HepG2 (cell line): ENCODE measurements around the gene SLC25A28. TPM values are rescaled to one million over a fixed set of nuclear protein-coding genes. Genes with fewer than 3 reads are reported as not detected.

Source experiments
- BORCS8-MEF2B ChIP-seq: sonication (generic); formaldehyde crosslinking; IDR thresholded peaks from 2 replicates; pipeline ENCODE4 v1.8.0; 2022; ENCODE audit warnings: mild to moderate bottlenecking, missing genetic modification reagents
- CERS6 ChIP-seq: sonication (generic); formaldehyde crosslinking; IDR thresholded peaks from 2 replicates; pipeline ENCODE4 v1.5.0; 2020; ENCODE audit warnings: missing genetic modification reagents
- CHD2 ChIP-seq: IDR thresholded peaks from 2 replicates; pipeline ENCODE4 v1.6.1; 2011; ENCODE audit warnings: low read depth, low read length, improper control_type of control experiment
- DMAP1 ChIP-seq: IDR thresholded peaks from 2 replicates; pipeline ENCODE4 v1.6.1; 2016
- HNRNPH1 ChIP-seq: fragments of 200-400 bp; formaldehyde crosslinking; optimal IDR thresholded peaks from 2 replicates; pipeline ENCODE3; 2017; ENCODE audit warnings: mild to moderate bottlenecking, low read depth, low read length
- PATZ1 ChIP-seq: sonication (generic); formaldehyde crosslinking; IDR thresholded peaks from 2 replicates; pipeline ENCODE4 v1.4.0; 2020; ENCODE audit warnings: missing genetic modification reagents
- PAX8 ChIP-seq: sonication (generic); formaldehyde crosslinking; IDR thresholded peaks from 2 replicates; pipeline ENCODE4 v1.8.0; 2022; ENCODE audit warnings: mild to moderate bottlenecking, missing genetic modification reagents, borderline replicate concordance
- REXO4 ChIP-seq: sonication (generic); formaldehyde crosslinking; IDR thresholded peaks from 2 replicates; pipeline ENCODE4 v1.8.0; 2022; ENCODE audit warnings: missing genetic modification reagents, mild to moderate bottlenecking, borderline replicate concordance
- SIX1 ChIP-seq: sonication (generic); formaldehyde crosslinking; IDR thresholded peaks from 2 replicates; pipeline ENCODE4 v1.4.0; 2020; ENCODE audit warnings: missing genetic modification reagents, borderline replicate concordance
- THAP8 ChIP-seq: sonication (generic); formaldehyde crosslinking; IDR thresholded peaks from 2 replicates; pipeline ENCODE4 v1.5.1; 2020; ENCODE audit warnings: missing genetic modification reagents, mild to moderate bottlenecking, borderline replicate concordance
- ZFP82 ChIP-seq: sonication (generic); formaldehyde crosslinking; IDR thresholded peaks from 2 replicates; pipeline ENCODE4 v1.5.1; 2020; ENCODE audit warnings: mild to moderate bottlenecking, missing genetic modification reagents, borderline replicate concordance
- ZHX2 ChIP-seq, 2 experiments: sonication (generic) in 1 of 2; formaldehyde crosslinking in 1 of 2; IDR thresholded peaks; 2 replicates each; pipeline versions ENCODE4 v1.6.1 to v1.9.0; 2014 to 2022; ENCODE audit warnings: antibody characterized with exemption in 1 of 2, borderline replicate concordance in 1 of 2, inconsistent platforms in 1 of 2, low read depth in 1 of 2, missing genetic modification reagents in 1 of 2
- ZNF235 ChIP-seq: sonication (generic); formaldehyde crosslinking; IDR thresholded peaks from 2 replicates; pipeline ENCODE4 v1.8.1; 2023; ENCODE audit warnings: mild to moderate bottlenecking, missing genetic modification reagents, borderline replicate concordance
- ZNF567 ChIP-seq: sonication (generic); formaldehyde crosslinking; IDR thresholded peaks from 2 replicates; pipeline ENCODE4 v1.8.1; 2023; ENCODE audit warnings: mild to moderate bottlenecking, missing genetic modification reagents, borderline replicate concordance
- ZNF652 ChIP-seq: IDR thresholded peaks from 2 replicates; pipeline ENCODE4 v1.6.1; 2016; ENCODE audit warnings: low read depth, borderline replicate concordance
- ZNF792 ChIP-seq: IDR thresholded peaks from 2 replicates; pipeline ENCODE4 v1.6.1; 2016
- ZSCAN21 ChIP-seq: sonication (generic); formaldehyde crosslinking; IDR thresholded peaks from 2 replicates; pipeline ENCODE4 v1.8.0; 2022; ENCODE audit warnings: mild to moderate bottlenecking, missing genetic modification reagents, moderate library complexity, borderline replicate concordance
- polyA plus RNA-seq, 8 experiments: library from polyadenylated mRNA; depleted of rRNA in 3 of 8; stranded (reverse) in 7 of 8; unstranded in 1 of 8; fragments of >200 nt; fragmentation: Illumina TruSeq in 4 of 8; extraction: Trizol in 4 of 8; gene quantifications; 2 replicates each; pipeline versions ENCODE4 v1.2.1 to v1.2.3, GENCODE V29; 2011 to 2016; ENCODE audit warnings: low read depth in 4 of 8, missing spikeins in 1 of 8, mixed read lengths in 1 of 8; ENCODE audit not compliant: insufficient read depth in 1 of 8
- total RNA-seq, 5 experiments: library from RNA; depleted of rRNA; stranded (reverse); fragments of >200 nt; fragmentation: Illumina TruSeq; extraction: Trizol; gene quantifications; 2 replicates each; pipeline ENCODE4 v1.2.3, GENCODE V29; 2016; ENCODE audit warnings: low read depth in 1 of 5

The SLC25A28 gene
- total and polyA plus RNA-seq, 2 of the 13 experiments (the other 11 are each of a cell fraction or from before 2014, with no cell fraction given), result 15.2 to 41.0 TPM

GRCh38 chr10:99659031-99659867 is 39.0 kb upstream of the SLC25A28 start, which contains the start of gene ENTPD7 (continued):
- peak; percentile 53; the same call in 1 of the 2 replicates for TF ChIP-seq ZNF567 (CRISPR knock-in tag)
- peak; percentile 83 for TF ChIP-seq BORCS8-MEF2B (CRISPR knock-in tag)
- peak; percentile 84 for TF ChIP-seq ZNF792 (CRISPR knock-in tag)
- no peak for TF ChIP-seq CHD2
- no peak for TF ChIP-seq THAP8 (CRISPR knock-in tag)
- no peak for TF ChIP-seq ZFP82 (CRISPR knock-in tag)
- no peak for TF ChIP-seq ZNF652 (CRISPR knock-in tag)
- TF ChIP-seq ZSCAN21 (CRISPR knock-in tag), result peak; percentile 48; the same call in 1 of the 2 replicates
- no peak for TF ChIP-seq SIX1 (CRISPR knock-in tag)
- peak; percentile 50; the same call in 1 of the 2 replicates for TF ChIP-seq PATZ1
- TF ChIP-seq REXO4 (CRISPR knock-in tag), result 0 out of 2 replicates have a peak, but pooled peaks have one; percentile 22
- TF ChIP-seq PAX8 (CRISPR knock-in tag), result no peak
- TF ChIP-seq DMAP1 (CRISPR knock-in tag), result 0 out of 2 replicates have a peak, but pooled peaks have one; percentile 57
- TF ChIP-seq CERS6 (CRISPR knock-in tag), result no peak
- TF ChIP-seq ZHX2 (IDR thresholded peaks at IDR 0.05; ENCODE audit: low read depth), result 0 out of 2 replicates have a peak, but pooled peaks have one; percentile 42
- TF ChIP-seq ZHX2 (CRISPR knock-in tag; IDR thresholded peaks at IDR 0.05; ENCODE audit: borderline replicate concordance), result no peak
- no peak for TF ChIP-seq HNRNPH1
- 0 out of 2 replicates have a peak, but pooled peaks have one; percentile 34 for TF ChIP-seq ZNF235
